ENCODE measurements around the gene CMIP.
"Not testable (repeated sequence)": the region's sequence is repeated elsewhere in the genome, so short reads cannot be mapped to it uniquely, and the experiment has no call there.

Gene CMIP

GRCh38 chr16:81444448-81445121 is at the start of gene CMIP:
Gene CMIP (plus strand): TSS chr16:81444808.
- peak; percentile 80 for DNase-seq (ENCODE audit: low spot score)

- DNase-seq (ENCODE audit: low spot score) = no peak
Observed at GRCh38 chr16:81394966-81395655, 49.5 kb upstream of the CMIP start.

- DNase-seq (ENCODE audit: low spot score) = no peak
Observed at GRCh38 chr16:81397058-81397878, 47.3 kb upstream of the CMIP start.

- DNase-seq (ENCODE audit: low spot score) = no peak
Observed at GRCh38 chr16:81397879-81398520, 46.6 kb upstream of the CMIP start.

- DNase-seq (ENCODE audit: low spot score) = no peak
Observed at GRCh38 chr16:81399909-81400308, 44.7 kb upstream of the CMIP start.

GRCh38 chr16:81401035-81401950 is 43.3 kb upstream of the CMIP start:
- peak; percentile 69 for DNase-seq (ENCODE audit: low spot score)

GRCh38 chr16:81403208-81403600 is 41.4 kb upstream of the CMIP start:
- DNase-seq (ENCODE audit: low spot score) = no peak

- DNase-seq (ENCODE audit: low spot score) = peak; percentile 83
Observed at GRCh38 chr16:81403601-81404391, 40.8 kb upstream of the CMIP start.

GRCh38 chr16:81405002-81405401 is 39.6 kb upstream of the CMIP start:
- not testable (repeated sequence) for DNase-seq (ENCODE audit: low spot score)

GRCh38 chr16:81405702-81406113 is 38.9 kb upstream of the CMIP start:
- peak; percentile 94 for DNase-seq (ENCODE audit: low spot score)

GRCh38 chr16:81408409-81408950 is 36.1 kb upstream of the CMIP start:
- no peak for DNase-seq (ENCODE audit: low spot score)

- DNase-seq (ENCODE audit: low spot score) = no peak
Observed at GRCh38 chr16:81409016-81409556, 35.5 kb upstream of the CMIP start.

- DNase-seq (ENCODE audit: low spot score) = no peak
Observed at GRCh38 chr16:81410643-81411293, 33.8 kb upstream of the CMIP start.

GRCh38 chr16:81413245-81413990 is 31.2 kb upstream of the CMIP start:
- no peak for DNase-seq (ENCODE audit: low spot score)

GRCh38 chr16:81415751-81416150 is 28.9 kb upstream of the CMIP start:
- DNase-seq (ENCODE audit: low spot score) = no peak

GRCh38 chr16:81416749-81417148 is 27.9 kb upstream of the CMIP start:
- DNase-seq (ENCODE audit: low spot score) = no peak

- DNase-seq (ENCODE audit: low spot score) = no peak
Observed at GRCh38 chr16:81417210-81417609, 27.4 kb upstream of the CMIP start.

- no peak for DNase-seq (ENCODE audit: low spot score)
Observed at GRCh38 chr16:81419806-81420205, 24.8 kb upstream of the CMIP start.

- no peak for DNase-seq (ENCODE audit: low spot score)
Observed at GRCh38 chr16:81421126-81421525, 23.5 kb upstream of the CMIP start.

Data from kidney capillary endothelial cell (primary cell).